KBM-7 (cell line): ENCODE measurements around the gene SYMPK.

Experiments
- DNase-seq: peaks from one replicate; pipeline ENCODE4 v3.0.0-alpha.2; 2015
- in situ Hi-C: fragments of 300-500 bp; cut with MboI; formaldehyde crosslinking; loops from 2 replicates; pipeline ENCODE4 v1.14.3; 2020; ENCODE audit warnings: low sequenced_read_pairs, low pct_unique_long_range_greater_than_20kb, mixed read lengths

SYMPK gene

GRCh38 chr19:45887200-45887710, 24.3 kb upstream of the SYMPK start:
- in situ Hi-C loops: no loop called here
- no peak for DNase-seq

GRCh38 chr19:45886427-45887199, 23.7 kb upstream of the SYMPK start:
- DNase-seq: peak; percentile 93
- in situ Hi-C loops: no loop called here

- DNase-seq: peak; percentile 90
- in situ Hi-C loops: no loop called here
Observed at GRCh38 chr19:45885556-45886426, 22.8 kb upstream of the SYMPK start, which contains the start of gene IRF2BP1. Gene IRF2BP1 (minus strand): TSS chr19:45886141. CDS start chr19:45885774, 367 bp downstream.

- no peak for DNase-seq
- in situ Hi-C loops: no loop called here
Observed at GRCh38 chr19:45884682-45885555, 22.0 kb upstream of the SYMPK start.

- DNase-seq: no peak
- in situ Hi-C loops: no loop called here
Observed at GRCh38 chr19:45883881-45884681, 21.1 kb upstream of the SYMPK start.

GRCh38 chr19:45883586-45883880, 20.6 kb upstream of the SYMPK start:
- in situ Hi-C loops: no loop called here
- DNase-seq: no peak

GRCh38 chr19:45882652-45883585, 20.0 kb upstream of the SYMPK start:
- DNase-seq: peak; percentile 98
- in situ Hi-C loops: no loop called here

GRCh38 chr19:45881909-45882528, 19.1 kb upstream of the SYMPK start:
- in situ Hi-C loops: no loop called here
- no peak for DNase-seq

- DNase-seq: no peak
- in situ Hi-C loops: no loop called here
Observed at GRCh38 chr19:45881082-45881908, 18.3 kb upstream of the SYMPK start.

GRCh38 chr19:45879971-45880370, 17.0 kb upstream of the SYMPK start:
- DNase-seq: no peak
- in situ Hi-C loops: no loop called here

- in situ Hi-C loops: no loop called here
- DNase-seq: no peak
Observed at GRCh38 chr19:45879055-45879454, 16.1 kb upstream of the SYMPK start.

- no peak for DNase-seq
- in situ Hi-C loops: no loop called here
Observed at GRCh38 chr19:45878043-45878794, 15.3 kb upstream of the SYMPK start.

GRCh38 chr19:45876411-45877197, 13.7 kb upstream of the SYMPK start:
- DNase-seq: peak; percentile 70
- in situ Hi-C loops: no loop called here

GRCh38 chr19:45876161-45876410, 13.1 kb upstream of the SYMPK start:
- no peak for DNase-seq
- in situ Hi-C loops: no loop called here

GRCh38 chr19:45874620-45874966, 11.6 kb upstream of the SYMPK start:
- no peak for DNase-seq

More at GRCh38 chr19:45874620-45874966, 11.6 kb upstream of the SYMPK start:
- in situ Hi-C loops: no loop called here
